HepG2 (cell line): ENCODE data around the gene EMILIN1. TPM values are rescaled to one million over a fixed set of nuclear protein-coding genes. Genes with fewer than 3 reads are reported as not detected.

Experiments used
- AHR ChIP-seq: IDR thresholded peaks from 2 replicates; pipeline ENCODE4 v1.6.1; 2018; ENCODE audit warnings: missing genetic modification reagents, missing compliant biosample characterization
- GATAD1 ChIP-seq: IDR thresholded peaks from 2 replicates; pipeline ENCODE4 v1.6.1; 2016; ENCODE audit warnings: missing genetic modification reagents, missing compliant biosample characterization
- IRF1 ChIP-seq: sonication (generic); formaldehyde crosslinking; IDR thresholded peaks from 2 replicates; pipeline ENCODE4 v1.4.0; 2020; ENCODE audit warnings: low read depth, mild to moderate bottlenecking, missing genetic modification reagents
- KDM1A ChIP-seq: IDR thresholded peaks from 2 replicates; pipeline ENCODE4 v1.6.1; 2016; ENCODE audit warnings: missing compliant biosample characterization
- KMT2B ChIP-seq: IDR thresholded peaks from 2 replicates; pipeline ENCODE4 v1.6.1; 2016; ENCODE audit warnings: missing genetic modification reagents, missing compliant biosample characterization
- MXD3 ChIP-seq: IDR thresholded peaks from 2 replicates; pipeline ENCODE4 v1.6.1; 2016; ENCODE audit warnings: mild to moderate bottlenecking, missing biosample characterization, missing genetic modification reagents
- NR0B2 ChIP-seq: sonication (generic); formaldehyde crosslinking; IDR thresholded peaks from 2 replicates; pipeline ENCODE4 v1.4.0; 2020; ENCODE audit warnings: mild to moderate bottlenecking, missing genetic modification reagents
- PRDM15 ChIP-seq: sonication (generic); formaldehyde crosslinking; IDR thresholded peaks from 2 replicates; pipeline ENCODE4 v1.4.0; 2020; ENCODE audit warnings: missing genetic modification reagents
- PRMT3 ChIP-seq: sonication (generic); formaldehyde crosslinking; IDR thresholded peaks from 2 replicates; pipeline ENCODE4 v1.8.1; 2022; ENCODE audit warnings: low read depth, mild to moderate bottlenecking, moderate library complexity, missing genetic modification reagents, borderline replicate concordance
- RNF2 ChIP-seq: fragments of 450-650 bp; conservative IDR thresholded peaks from 2 replicates; pipeline ENCODE4 v1.6.1; 2016; ENCODE audit warnings: low read depth
- TCF7 ChIP-seq: sonication (generic); IDR thresholded peaks from 2 replicates; pipeline ENCODE4 v1.6.1; 2016; ENCODE audit warnings: antibody characterized with exemption, low read depth
- THAP11 ChIP-seq: IDR thresholded peaks from 2 replicates; pipeline ENCODE4 v1.6.1; 2016; ENCODE audit warnings: missing biosample characterization, missing genetic modification reagents
- ZC3H13 ChIP-seq: sonication (generic); formaldehyde crosslinking; IDR thresholded peaks from 2 replicates; pipeline ENCODE4 v1.8.1; 2023; ENCODE audit warnings: mild to moderate bottlenecking, missing genetic modification reagents, moderate library complexity
- ZNF205 ChIP-seq: IDR thresholded peaks from 2 replicates; pipeline ENCODE4 v1.6.1; 2018; ENCODE audit warnings: missing biosample characterization, missing genetic modification reagents
- ZNF263 ChIP-seq: sonication (generic); formaldehyde crosslinking; IDR thresholded peaks from 2 replicates; pipeline ENCODE4 v1.4.0; 2020; ENCODE audit warnings: missing genetic modification reagents
- ZNF343 ChIP-seq: sonication (generic); formaldehyde crosslinking; IDR thresholded peaks from 2 replicates; pipeline ENCODE4 v1.4.0; 2020; ENCODE audit warnings: mild to moderate bottlenecking, missing genetic modification reagents
- ZNF512 ChIP-seq: sonication (generic); formaldehyde crosslinking; IDR thresholded peaks from 2 replicates; pipeline ENCODE4 v1.4.0; 2020; ENCODE audit warnings: mild to moderate bottlenecking, missing genetic modification reagents
- ZNF543 ChIP-seq: sonication (generic); formaldehyde crosslinking; IDR thresholded peaks from 2 replicates; pipeline ENCODE4 v1.4.0; 2020; ENCODE audit warnings: mild to moderate bottlenecking, missing genetic modification reagents
- ZNF564 ChIP-seq: sonication (generic); formaldehyde crosslinking; IDR thresholded peaks from 2 replicates; pipeline ENCODE4 v1.8.1; 2023; ENCODE audit warnings: mild to moderate bottlenecking, missing genetic modification reagents
- ZNF572 ChIP-seq: sonication (generic); formaldehyde crosslinking; IDR thresholded peaks from 2 replicates; pipeline ENCODE4 v1.5.1; 2020; ENCODE audit warnings: mild to moderate bottlenecking, missing genetic modification reagents
- ZNF577 ChIP-seq: sonication (generic); formaldehyde crosslinking; IDR thresholded peaks from 2 replicates; pipeline ENCODE4 v1.4.0; 2020; ENCODE audit warnings: mild to moderate bottlenecking, low read depth, missing genetic modification reagents, borderline replicate concordance
- ZNF703 ChIP-seq: sonication (generic); formaldehyde crosslinking; IDR thresholded peaks from 2 replicates; pipeline ENCODE4 v1.5.1; 2020; ENCODE audit warnings: missing genetic modification reagents, mild to moderate bottlenecking, moderate library complexity, borderline replicate concordance
- ZNF724P ChIP-seq: sonication (generic); formaldehyde crosslinking; IDR thresholded peaks from 2 replicates; pipeline ENCODE4 v1.8.0; 2022; ENCODE audit warnings: missing genetic modification reagents, borderline replicate concordance
- ZNF878 ChIP-seq: sonication (generic); formaldehyde crosslinking; IDR thresholded peaks from 2 replicates; pipeline ENCODE4 v1.8.1; 2023; ENCODE audit warnings: mild to moderate bottlenecking, missing genetic modification reagents, moderate library complexity
- polyA plus RNA-seq, 8 experiments: library from polyadenylated mRNA; depleted of rRNA in 3 of 8; stranded (reverse) in 7 of 8; unstranded in 1 of 8; fragments of >200 nt; fragmentation: Illumina TruSeq in 4 of 8; extraction: Trizol in 4 of 8; gene quantifications; 2 replicates each; pipeline versions ENCODE4 v1.2.1 to v1.2.3, GENCODE V29; 2011 to 2016; ENCODE audit warnings: low read depth in 4 of 8, missing spikeins in 1 of 8, mixed read lengths in 1 of 8; ENCODE audit not compliant: insufficient read depth in 1 of 8
- total RNA-seq, 5 experiments: library from RNA; depleted of rRNA; stranded (reverse); fragments of >200 nt; fragmentation: Illumina TruSeq; extraction: Trizol; gene quantifications; 2 replicates each; pipeline ENCODE4 v1.2.3, GENCODE V29; 2016; ENCODE audit warnings: low read depth in 1 of 5

Gene EMILIN1
- total and polyA plus RNA-seq, 2 of the 13 experiments (the other 11 are each of a cell fraction or from before 2014, with no cell fraction given) = 8.1 to 9.7 TPM

- TF ChIP-seq ZNF577 (CRISPR knock-in tag) = 0 out of 2 replicates have a peak, but pooled peaks have one; percentile 21
- TF ChIP-seq ZNF724P = no peak
- TF ChIP-seq KMT2B (CRISPR knock-in tag) = peak; percentile 94
- TF ChIP-seq RNF2 = peak; percentile 78
- peak; percentile 22; the same call in 1 of the 2 replicates for TF ChIP-seq ZNF878 (CRISPR knock-in tag)
- TF ChIP-seq ZNF543 = 0 out of 2 replicates have a peak, but pooled peaks have one; percentile 5
- peak; percentile 69; the same call in 1 of the 2 replicates for TF ChIP-seq IRF1 (CRISPR knock-in tag)
- TF ChIP-seq ZNF572 = no peak; the same call in 1 of the 2 replicates
- TF ChIP-seq AHR (CRISPR knock-in tag) = no peak; the same call in none of the 2 replicates
- TF ChIP-seq ZNF703 (CRISPR knock-in tag) = peak; percentile 91; the same call in 1 of the 2 replicates
- TF ChIP-seq MXD3 (CRISPR knock-in tag) = no peak; the same call in 1 of the 2 replicates
- TF ChIP-seq GATAD1 = no peak; the same call in 1 of the 2 replicates
- TF ChIP-seq TCF7 = no peak
- TF ChIP-seq KDM1A = no peak; the same call in 1 of the 2 replicates
- peak; percentile 55; the same call in 1 of the 2 replicates for TF ChIP-seq ZNF564 (CRISPR knock-in tag)
- no peak; the same call in 1 of the 2 replicates for TF ChIP-seq PRMT3 (CRISPR knock-in tag)
- no peak; the same call in none of the 2 replicates for TF ChIP-seq ZNF205 (CRISPR knock-in tag)
- TF ChIP-seq NR0B2 = peak; percentile 87
- no peak for TF ChIP-seq ZNF343 (CRISPR knock-in tag)
- peak; percentile 47; the same call in 1 of the 2 replicates for TF ChIP-seq ZNF263
- TF ChIP-seq PRDM15 (CRISPR knock-in tag) = no peak
- TF ChIP-seq ZC3H13 (CRISPR knock-in tag) = peak; percentile 3; the same call in 1 of the 2 replicates
- no peak for TF ChIP-seq ZNF512 (CRISPR knock-in tag)
- peak; percentile 82 for TF ChIP-seq THAP11 (CRISPR knock-in tag)
These were observed 28.0 kb upstream of the EMILIN1 start (continued) for GRCh38 chr2:27050281-27050995.
